ENCODE results near the gene LKAAEAR1.

- TF ChIP-seq CTCF (IDR thresholded peaks at IDR 0.05) = no peak
- TF ChIP-seq POLR2A (IDR thresholded peaks at IDR 0.05) = no peak
Observed at GRCh38 chr20:64067733-64068307, 16.4 kb downstream of the LKAAEAR1 start.

Data from body of pancreas (tissue), 4 donors.